WI38 (cell line): Measurements from ENCODE around the gene PTGES2.

ENCODE experiments used
- H3K4me3 ChIP-seq: 2 replicates; pipeline ENCODE4 v1.5.1; 2011; ENCODE audit warnings: low read depth, mild to moderate bottlenecking, control low read depth, low read length
- TF ChIP-seq, protein P1 (sequence below): IDR thresholded peaks from 2 replicates; pipeline ENCODE4 v1.5.1; 2012; ENCODE audit warnings: low read depth, mild to moderate bottlenecking, control low read depth, low read length

PTGES2 gene

DNA sequence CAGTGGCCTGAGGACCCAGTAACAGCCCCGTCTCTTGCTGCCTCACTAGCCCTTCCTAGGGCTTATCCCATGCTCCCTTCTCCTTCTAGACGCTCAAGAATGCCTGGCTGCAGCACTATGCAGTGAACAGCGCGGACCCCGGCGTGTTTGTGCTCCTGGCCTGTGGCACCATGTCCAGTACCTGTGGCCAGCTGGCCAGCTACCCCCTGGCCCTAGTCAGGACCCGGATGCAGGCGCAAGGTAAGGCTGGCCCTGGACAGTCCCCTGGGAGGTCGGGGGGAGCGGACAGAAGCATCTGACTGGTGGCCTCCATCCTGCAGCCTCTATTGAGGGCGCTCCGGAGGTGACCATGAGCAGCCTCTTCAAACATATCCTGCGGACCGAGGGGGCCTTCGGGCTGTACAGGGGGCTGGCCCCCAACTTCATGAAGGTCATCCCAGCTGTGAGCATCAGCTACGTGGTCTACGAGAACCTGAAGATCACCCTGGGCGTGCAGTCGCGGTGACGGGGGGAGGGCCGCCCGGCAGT is 20.5 kb downstream of the PTGES2 start:
- TF ChIP-seq, protein P1, sequence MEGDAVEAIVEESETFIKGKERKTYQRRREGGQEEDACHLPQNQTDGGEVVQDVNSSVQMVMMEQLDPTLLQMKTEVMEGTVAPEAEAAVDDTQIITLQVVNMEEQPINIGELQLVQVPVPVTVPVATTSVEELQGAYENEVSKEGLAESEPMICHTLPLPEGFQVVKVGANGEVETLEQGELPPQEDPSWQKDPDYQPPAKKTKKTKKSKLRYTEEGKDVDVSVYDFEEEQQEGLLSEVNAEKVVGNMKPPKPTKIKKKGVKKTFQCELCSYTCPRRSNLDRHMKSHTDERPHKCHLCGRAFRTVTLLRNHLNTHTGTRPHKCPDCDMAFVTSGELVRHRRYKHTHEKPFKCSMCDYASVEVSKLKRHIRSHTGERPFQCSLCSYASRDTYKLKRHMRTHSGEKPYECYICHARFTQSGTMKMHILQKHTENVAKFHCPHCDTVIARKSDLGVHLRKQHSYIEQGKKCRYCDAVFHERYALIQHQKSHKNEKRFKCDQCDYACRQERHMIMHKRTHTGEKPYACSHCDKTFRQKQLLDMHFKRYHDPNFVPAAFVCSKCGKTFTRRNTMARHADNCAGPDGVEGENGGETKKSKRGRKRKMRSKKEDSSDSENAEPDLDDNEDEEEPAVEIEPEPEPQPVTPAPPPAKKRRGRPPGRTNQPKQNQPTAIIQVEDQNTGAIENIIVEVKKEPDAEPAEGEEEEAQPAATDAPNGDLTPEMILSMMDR = no peak
- H3K4me3 ChIP-seq = no peak overlapping the region

DNA sequence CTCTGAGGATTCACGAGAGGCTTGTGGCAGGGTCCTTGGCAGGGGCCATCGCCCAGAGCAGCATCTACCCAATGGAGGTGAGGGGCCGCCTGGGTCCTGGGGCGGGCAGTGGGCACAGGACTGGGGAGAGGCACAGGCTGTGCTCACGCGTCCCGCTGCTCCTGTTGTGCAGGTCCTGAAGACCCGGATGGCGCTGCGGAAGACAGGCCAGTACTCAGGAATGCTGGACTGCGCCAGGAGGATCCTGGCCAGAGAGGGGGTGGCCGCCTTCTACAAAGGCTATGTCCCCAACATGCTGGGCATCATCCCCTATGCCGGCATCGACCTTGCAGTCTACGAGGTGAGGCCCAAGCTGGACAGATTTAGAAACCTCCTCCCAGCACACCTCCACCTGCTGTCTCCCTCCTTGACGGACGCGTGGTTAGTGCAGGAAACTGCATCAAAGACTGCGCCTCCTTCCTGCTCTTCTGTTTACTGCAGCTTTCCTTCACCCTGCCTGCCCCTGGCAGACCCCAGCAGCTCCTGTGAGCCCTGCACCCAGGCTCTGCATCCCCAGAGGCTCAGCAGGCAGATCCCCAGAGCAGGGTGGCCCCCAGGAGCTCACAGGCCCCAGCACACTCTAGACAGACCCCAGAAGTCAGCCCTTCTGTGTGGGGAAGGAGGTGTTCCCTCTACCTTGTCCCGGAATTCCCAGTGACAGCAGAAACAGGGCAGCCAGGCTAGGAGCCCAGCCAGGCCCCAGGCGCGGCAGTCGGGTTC is 21.2 kb downstream of the PTGES2 start:
- TF ChIP-seq, protein P1 = no peak

DNA sequence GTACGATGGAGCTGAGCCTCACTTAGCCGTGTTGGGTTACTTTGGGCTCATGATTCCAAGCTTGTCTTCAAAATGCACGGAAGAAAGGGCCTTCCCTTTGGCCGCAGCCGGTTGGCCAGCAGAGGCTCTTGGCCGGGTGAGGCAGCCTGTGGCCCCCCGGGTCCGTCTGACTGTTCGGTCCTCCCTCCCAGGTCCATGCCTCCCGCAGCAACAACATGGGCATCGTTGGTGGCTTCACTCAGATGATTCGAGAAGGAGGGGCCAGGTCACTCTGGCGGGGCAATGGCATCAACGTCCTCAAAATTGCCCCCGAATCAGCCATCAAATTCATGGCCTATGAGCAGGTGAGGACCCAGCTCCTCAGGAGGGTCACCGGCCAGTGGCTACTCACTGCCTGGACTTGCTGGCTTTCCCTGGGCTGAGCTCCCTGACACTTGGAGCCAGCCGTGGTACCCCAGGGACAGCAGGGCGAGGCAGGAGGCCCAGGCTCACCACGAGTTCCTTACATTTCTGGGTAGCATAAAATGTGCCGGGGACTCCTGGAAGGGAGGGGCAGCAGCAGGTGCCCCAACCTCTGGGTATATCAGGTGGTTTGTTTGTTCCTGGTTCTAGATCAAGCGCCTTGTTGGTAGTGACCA is 21.9 kb downstream of the PTGES2 start:
- TF ChIP-seq, protein P1 = no peak

More for the DNA sequence above, 21.2 kb downstream of the PTGES2 start:
- no peak overlapping the region for H3K4me3 ChIP-seq

DNA sequence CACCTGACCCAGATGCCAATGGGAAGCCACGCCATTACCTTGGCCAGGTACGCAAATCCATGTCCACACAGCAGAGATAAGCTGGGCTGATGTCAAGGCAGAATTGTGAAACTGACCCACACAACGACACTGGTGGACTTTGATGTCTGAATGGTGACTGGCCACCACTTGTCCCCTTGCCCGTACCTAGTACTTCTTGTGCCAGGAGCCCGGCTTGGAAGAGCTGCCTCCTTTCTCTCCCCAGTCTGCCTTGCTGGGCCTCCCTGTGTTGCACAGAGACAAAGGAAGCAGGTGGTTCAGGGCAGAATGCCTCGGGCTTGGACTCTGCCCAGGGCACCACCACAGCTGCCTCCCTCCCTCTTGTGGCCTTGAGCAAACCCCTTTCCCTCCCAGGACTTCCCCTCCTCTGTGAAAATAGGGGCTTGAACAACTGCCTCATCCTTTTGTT is 23.3 kb downstream of the PTGES2 start:
- no peak overlapping the region for H3K4me3 ChIP-seq
- TF ChIP-seq, protein P1 = no peak

More for the DNA sequence above, 21.9 kb downstream of the PTGES2 start:
- no peak overlapping the region for H3K4me3 ChIP-seq

DNA sequence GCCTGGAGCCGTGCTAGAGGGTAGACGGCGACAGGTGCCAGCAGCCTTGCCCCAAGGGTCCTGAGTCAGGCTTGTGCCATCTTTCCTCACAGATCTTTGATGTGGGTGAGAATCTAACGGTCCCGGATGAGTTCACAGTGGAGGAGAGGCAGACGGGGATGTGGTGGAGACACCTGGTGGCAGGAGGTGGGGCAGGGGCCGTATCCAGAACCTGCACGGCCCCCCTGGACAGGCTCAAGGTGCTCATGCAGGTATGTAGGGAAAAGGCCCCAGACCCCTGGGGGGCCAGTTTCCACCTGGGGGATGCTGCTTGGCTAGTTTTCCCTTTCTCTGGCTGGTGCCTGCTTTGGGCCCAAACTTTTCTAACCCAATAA is 24.0 kb downstream of the PTGES2 start:
- TF ChIP-seq, protein P1 = no peak
- no peak overlapping the region for H3K4me3 ChIP-seq

DNA sequence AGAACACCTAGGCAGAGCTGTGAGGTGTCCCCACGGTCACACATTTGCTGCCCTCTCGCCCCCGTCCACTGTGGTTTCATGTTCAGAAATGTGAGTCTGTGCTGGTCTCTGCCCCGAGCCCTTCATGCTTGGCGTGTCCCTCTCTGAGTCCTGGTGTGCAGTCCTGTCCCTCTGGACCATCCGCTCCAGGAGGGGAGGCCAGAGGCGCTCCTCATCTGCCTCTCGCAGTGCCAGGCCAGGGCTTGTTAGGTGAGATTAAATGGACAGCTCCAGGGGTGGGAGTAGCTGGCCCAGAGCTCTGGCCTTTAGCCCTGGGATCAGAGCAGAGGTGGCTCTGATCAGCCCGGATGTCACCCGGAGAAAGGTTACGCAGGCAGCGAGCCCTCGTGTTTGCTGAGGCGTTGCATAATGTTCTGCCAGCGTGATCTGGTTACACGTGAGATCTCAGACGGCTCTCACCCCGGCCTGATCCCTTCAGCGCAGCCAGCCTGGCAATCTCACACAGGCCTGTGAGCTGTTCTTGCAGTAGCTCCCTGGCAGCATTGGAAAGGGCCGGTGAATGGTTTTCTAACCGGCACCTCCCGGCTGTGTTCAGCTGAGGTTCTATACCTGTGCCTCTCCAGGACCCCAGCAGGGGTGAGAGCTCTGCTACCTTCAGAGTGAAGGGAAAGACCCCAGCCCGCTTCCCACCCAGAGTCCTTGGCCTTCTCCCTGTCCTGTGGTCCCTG is 24.5 kb downstream of the PTGES2 start:
- no peak overlapping the region for H3K4me3 ChIP-seq
- TF ChIP-seq, protein P1 = no peak
